WTC11 (cell line): ENCODE measurements around the gene TMEM263.
A peak's percentile ranks its signal among the peaks of the same experiment; 100 is the strongest.

ENCODE experiments used
- CTCF ChIP-seq: fragments of 200-600 bp; IDR thresholded peaks from 2 replicates; pipeline ENCODE4 v1.8.0; 2022; ENCODE audit warnings: antibody characterized with exemption
- ESRRA ChIP-seq: sonication (generic); formaldehyde crosslinking; IDR thresholded peaks from 2 replicates; pipeline ENCODE4 v1.8.1; 2022; ENCODE audit warnings: mild to moderate bottlenecking, missing genetic modification reagents, borderline replicate concordance
- IRF1 ChIP-seq: sonication (generic); formaldehyde crosslinking; IDR thresholded peaks from 2 replicates; pipeline ENCODE4 v1.8.0; 2023; ENCODE audit warnings: missing genetic modification reagents
- NR2C2 ChIP-seq: sonication (generic); formaldehyde crosslinking; IDR thresholded peaks from 2 replicates; pipeline ENCODE4 v1.8.0; 2022; ENCODE audit warnings: mild to moderate bottlenecking, missing genetic modification reagents
- PRDM15 ChIP-seq: sonication (generic); formaldehyde crosslinking; IDR thresholded peaks from 2 replicates; pipeline ENCODE4 v1.8.0; 2022; ENCODE audit warnings: missing genetic modification reagents
- TP53 ChIP-seq: sonication (generic); formaldehyde crosslinking; IDR thresholded peaks from 2 replicates; pipeline ENCODE4 v1.8.1; 2023; ENCODE audit warnings: mild to moderate bottlenecking, missing genetic modification reagents

GRCh38 chr12:106955377-106956047 is at the start of gene TMEM263:
- TF ChIP-seq NR2C2 (CRISPR knock-in tag) (no peak), CTCF (no peak), IRF1 (0 out of 2 replicates have a peak, but pooled peaks have one; percentile 69), ESRRA (no peak), TP53 (no peak), PRDM15 (CRISPR knock-in tag) (peak; percentile 19; the same call in 1 of the 2 replicates)
